ENCODE measurements around the gene CSNK1A1. TPM values are rescaled to one million over a fixed set of nuclear protein-coding genes. Genes with fewer than 3 reads are reported as not detected.

The CSNK1A1 gene
- polyA plus RNA-seq, 1 of the 3 experiments (the other 2 are of a cell fraction) = 70.7 TPM

DNA sequence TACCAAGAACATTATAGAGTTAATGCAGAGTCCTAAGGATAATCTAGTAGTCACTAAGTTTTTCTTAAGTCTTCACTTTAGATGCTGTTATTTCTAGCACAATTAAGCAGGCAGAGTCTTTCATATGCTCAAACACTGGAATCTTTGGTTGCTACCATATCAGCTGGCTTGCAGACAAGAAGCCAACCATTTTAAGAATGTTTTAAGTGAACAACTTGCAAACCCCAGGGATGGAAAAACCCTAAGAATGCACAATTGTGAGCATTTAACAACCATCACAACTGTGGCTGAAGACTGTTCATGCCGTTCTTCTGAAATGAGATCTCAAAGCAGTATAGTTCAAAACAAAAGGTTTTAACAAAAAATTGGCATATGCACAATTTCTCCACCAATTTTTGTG lies 55.1 kb downstream of the CSNK1A1 start:
- Histone ChIP-seq H3K4me1 (ENCODE audit: control insufficient read depth in 1 of 2, insufficient read depth in 2 of 2, low read depth in 1 of 2, low read length in 1 of 2) (peaks cover 0 to 30% of the 10 kb centered on the region in 2 experiments; a peak in 2 of 4 replicates), H3K36me3 (replicated peaks in 1 of 2; ENCODE audit: control insufficient read depth in 1 of 2, insufficient read depth in 2 of 2, low read length in 1 of 2) (peaks cover 72 to 88% of the 10 kb centered on the region in 2 experiments), H4K20me1 (ENCODE audit: insufficient read depth) (peaks cover 4% of the 10 kb centered on the region), H3K27me3 (ENCODE audit: insufficient read depth) (no peaks in the 10 kb centered on the region), H3K27ac (ENCODE audit: low read depth in 2 of 2, low read length in 1 of 2) (peak overlapping the region in 1 of 2 experiments; percentile 66; a peak in 1 of 4 replicates), H3K9ac (no peak overlapping the region), H3K4me2 (no peak overlapping the region), H3K79me2 (ENCODE audit: insufficient read depth) (peaks cover 27% of the 10 kb centered on the region), H2AFZ (ENCODE audit: low read depth) (no peak overlapping the region), H3K4me3 (ENCODE audit: low read depth in 2 of 2, low read length in 1 of 2) (no peak overlapping the region), H3K9me3 (no peaks in the 10 kb centered on the region), H3K9me2 (no peaks in the 10 kb centered on the region), H3F3A (replicated peaks; ENCODE audit: insufficient read depth) (peaks cover 73% of the 10 kb centered on the region)
- TF ChIP-seq RCOR1 (IDR thresholded peaks at IDR 0.05; ENCODE audit: low read length) (no peak), JUND (IDR thresholded peaks at IDR 0.05) (no peak), FOSL2 (IDR thresholded peaks at IDR 0.05; ENCODE audit: borderline replicate concordance, low read depth) (no peak), POLR2AphosphoS5 (IDR thresholded peaks at IDR 0.05; ENCODE audit: low read depth, low read length) (no peak), RFX5 (IDR thresholded peaks at IDR 0.05; ENCODE audit: low read length) (no peak), FOXJ3 (CRISPR knock-in tag; IDR thresholded peaks at IDR 0.05) (no peak), TAF1 (IDR thresholded peaks at IDR 0.05; ENCODE audit: borderline replicate concordance, low read depth, low read length) (no peak), USF2 (IDR thresholded peaks at IDR 0.05; ENCODE audit: borderline replicate concordance, low read depth, low read length) (no peak), IRF3 (IDR thresholded peaks at IDR 0.05; ENCODE audit: low read depth, low read length) (no peak), REST (IDR thresholded peaks at IDR 0.05; ENCODE audit: low read depth, low read length) (no peak), MEF2A (IDR thresholded peaks at IDR 0.05; ENCODE audit: borderline replicate concordance, low read depth) (no peak)
- TF ChIP-seq, protein P1, sequence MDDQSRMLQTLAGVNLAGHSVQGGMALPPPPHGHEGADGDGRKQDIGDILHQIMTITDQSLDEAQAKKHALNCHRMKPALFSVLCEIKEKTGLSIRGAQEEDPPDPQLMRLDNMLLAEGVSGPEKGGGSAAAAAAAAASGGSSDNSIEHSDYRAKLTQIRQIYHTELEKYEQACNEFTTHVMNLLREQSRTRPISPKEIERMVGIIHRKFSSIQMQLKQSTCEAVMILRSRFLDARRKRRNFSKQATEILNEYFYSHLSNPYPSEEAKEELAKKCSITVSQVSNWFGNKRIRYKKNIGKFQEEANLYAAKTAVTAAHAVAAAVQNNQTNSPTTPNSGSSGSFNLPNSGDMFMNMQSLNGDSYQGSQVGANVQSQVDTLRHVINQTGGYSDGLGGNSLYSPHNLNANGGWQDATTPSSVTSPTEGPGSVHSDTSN (IDR thresholded peaks at IDR 0.05) = no peak
- TF ChIP-seq, protein P2, sequence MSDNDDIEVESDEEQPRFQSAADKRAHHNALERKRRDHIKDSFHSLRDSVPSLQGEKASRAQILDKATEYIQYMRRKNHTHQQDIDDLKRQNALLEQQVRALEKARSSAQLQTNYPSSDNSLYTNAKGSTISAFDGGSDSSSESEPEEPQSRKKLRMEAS (IDR thresholded peaks at IDR 0.05; ENCODE audit: low read depth) = no peak
- WGBS (ENCODE audit: low lambda C conversion rate) = 88% methylated on average over 1 of the region's 1 CpG
- POLR2A ChIA-PET = no interaction called here
- no peak for DNase-seq
- CTCF ChIA-PET = interaction anchor here (0.6 to 1.4 kb wide), 5 partner anchors 15 to 114 kb away, joined by 3 to 4 read pairs (median 3); no protein-coding TSS in a partner anchor

Measured in SK-N-SH (cell line).